HG03159 (cell line): ENCODE measurements around the gene PLCD3.

Experiments
- ATAC-seq: cut with Tn5 transposase; IDR thresholded peaks from one replicate; pipeline ENCODE4 v1.9.1; 2021; ENCODE audit warnings: mild to moderate bottlenecking, moderate library complexity; ENCODE audit not compliant: unreplicated experiment

The PLCD3 gene

GRCh38 chr17:45104907-45105624 lies 27.2 kb downstream of the PLCD3 start:
- ATAC-seq = no peak

DNA sequence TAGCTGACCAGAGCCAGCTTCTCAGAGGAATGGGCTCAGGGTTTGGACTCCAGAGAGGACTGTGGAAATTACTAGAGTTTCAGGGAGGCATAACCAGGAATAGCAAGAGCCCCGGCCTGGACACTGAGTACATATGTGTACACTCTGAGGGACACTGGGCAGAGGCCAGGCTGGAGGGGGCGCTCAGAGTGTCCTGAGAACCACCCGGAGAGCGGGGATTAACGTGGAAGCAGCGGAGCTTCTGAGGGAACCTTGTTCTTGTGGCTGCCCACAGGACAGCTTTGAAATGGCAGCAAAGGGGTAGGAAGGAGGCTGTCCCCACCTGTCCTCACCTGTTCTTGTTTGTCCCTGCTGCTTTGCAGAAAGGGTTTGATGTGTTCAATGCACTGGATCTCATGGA lies 27.8 kb downstream of the PLCD3 start:
- no peak for ATAC-seq

DNA sequence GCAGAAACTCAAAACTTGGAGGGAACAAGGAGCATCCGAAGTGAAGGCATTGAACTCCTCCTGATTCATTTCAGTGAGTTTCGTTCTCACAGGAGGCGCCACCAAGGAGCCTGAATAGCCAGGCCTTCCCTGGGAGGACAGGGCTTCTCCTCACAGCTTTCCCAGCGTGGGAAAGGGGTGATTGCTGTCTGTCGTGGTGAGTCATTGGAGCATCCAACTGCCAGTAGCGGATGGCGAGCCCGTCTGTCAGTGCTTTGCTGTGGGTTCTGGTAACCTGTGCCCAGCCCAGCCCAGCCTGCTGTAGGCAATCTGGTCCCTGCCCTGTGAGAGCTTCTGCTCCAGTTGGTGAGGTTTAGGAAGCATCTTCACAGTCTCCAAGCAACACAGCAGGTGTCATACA lies 28.3 kb downstream of the PLCD3 start:
- ATAC-seq = no peak

DNA sequence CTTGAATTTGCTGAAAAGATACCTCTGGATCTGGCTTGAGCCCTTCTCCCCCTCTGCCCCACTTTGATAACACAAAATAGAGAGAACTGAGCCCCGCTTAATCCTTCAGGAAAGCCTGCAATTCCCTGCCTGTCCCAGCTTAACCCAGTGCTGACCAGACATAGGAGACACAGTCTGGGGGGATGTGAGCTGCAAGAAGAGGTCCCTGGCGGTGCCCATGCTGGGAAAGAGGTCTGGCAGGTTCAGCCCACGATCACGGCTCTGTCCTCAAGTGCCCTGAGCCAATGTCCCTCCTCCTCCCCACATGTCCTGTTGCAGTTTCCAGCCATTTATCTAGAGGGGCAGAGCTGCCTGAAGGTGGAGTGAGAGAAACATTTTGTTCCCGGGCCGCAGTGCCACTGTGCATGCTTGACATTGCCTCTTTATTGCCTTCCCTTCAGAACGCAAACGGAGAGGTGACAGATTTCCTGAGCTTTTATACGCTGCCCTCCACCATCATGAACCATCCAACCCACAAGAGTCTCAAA lies 29.0 kb downstream of the PLCD3 start:
- no peak for ATAC-seq

DNA sequence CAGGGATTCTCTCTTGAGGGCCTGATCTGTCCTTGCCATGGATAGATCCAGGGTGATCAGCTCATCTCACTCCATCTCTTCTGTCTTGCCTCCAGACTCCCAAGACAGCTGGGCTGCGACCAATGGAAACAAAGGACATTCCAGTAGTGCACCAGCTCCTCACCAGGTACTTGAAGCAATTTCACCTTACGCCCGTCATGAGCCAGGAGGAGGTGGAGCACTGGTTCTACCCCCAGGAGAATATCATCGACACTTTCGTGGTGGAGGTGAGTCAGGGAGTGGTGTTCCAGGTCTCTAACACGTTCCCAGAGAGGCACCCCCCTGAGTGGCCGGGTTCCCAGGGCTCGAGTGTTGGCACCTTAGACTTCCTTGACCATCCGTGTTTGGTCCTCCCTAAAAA lies 29.5 kb downstream of the PLCD3 start:
- ATAC-seq = no peak

DNA sequence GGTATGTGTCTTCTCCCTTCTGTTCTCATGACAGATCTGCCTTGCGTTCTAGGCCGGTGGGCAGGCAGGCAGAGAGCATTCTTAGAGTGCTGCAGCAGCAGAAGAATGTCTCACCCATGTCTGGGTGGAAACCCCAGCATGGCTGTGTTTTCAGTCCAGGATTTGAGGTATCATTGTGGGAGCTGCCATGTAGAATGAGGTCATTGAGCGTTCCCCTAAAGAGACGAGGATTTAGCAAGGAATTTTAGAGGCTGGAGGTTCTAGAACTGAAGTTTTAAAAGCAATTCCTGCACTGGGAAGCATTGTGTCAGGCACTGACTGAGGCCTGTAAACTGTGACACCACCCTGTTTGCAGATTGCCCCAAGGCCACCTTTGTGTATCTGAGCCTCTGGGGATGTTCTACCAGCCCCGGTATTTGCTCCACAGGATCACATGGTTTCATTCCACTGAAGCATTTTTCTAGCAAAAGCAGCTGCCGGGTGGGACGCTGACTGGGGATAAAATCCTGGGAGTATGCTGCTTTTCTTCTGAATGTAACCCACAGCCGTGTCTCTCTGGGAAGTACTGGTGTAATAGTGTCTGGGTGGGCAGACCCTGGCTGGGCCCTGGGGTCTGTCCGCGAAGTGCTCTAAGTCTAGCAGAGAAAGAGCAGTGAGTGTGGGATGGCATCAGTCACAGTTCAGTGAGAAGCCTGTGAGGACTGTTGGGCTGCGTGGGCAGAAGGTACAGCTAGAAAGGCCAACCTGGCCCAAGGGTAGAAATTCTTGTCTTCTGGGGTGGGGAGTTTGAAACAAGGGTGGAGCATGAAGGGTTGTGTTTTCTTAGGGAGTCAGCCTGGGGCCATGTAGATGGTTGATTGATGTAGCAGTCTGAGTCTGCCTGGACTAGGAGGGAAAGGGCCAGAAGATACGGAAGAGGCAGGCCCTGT lies 30.2 kb downstream of the PLCD3 start:
- ATAC-seq = no peak

DNA sequence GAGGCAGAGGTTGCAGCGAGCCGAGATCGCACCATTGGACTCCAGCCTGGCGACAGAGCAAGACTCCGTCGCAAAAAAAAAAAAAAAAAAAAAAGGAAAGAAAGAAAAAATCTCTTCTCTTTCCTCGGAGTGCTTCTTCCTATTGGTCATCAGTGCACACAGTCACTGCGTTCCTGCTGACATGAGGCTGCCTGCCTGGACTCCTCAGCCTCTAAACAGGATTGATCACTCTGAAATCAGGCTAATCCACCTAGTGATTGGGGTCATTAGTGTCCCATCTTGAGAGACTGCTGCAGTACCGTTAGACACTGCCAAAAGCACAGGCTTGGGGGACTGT lies 30.8 kb downstream of the PLCD3 start:
- ATAC-seq = no peak

- no peak for ATAC-seq
Measured at GRCh38 chr17:45098869-45099616, 33.3 kb downstream of the PLCD3 start.

GRCh38 chr17:45098081-45098868 lies 34.0 kb downstream of the PLCD3 start:
- ATAC-seq = no peak

GRCh38 chr17:45096926-45097325 lies 35.4 kb downstream of the PLCD3 start:
- no peak for ATAC-seq

DNA sequence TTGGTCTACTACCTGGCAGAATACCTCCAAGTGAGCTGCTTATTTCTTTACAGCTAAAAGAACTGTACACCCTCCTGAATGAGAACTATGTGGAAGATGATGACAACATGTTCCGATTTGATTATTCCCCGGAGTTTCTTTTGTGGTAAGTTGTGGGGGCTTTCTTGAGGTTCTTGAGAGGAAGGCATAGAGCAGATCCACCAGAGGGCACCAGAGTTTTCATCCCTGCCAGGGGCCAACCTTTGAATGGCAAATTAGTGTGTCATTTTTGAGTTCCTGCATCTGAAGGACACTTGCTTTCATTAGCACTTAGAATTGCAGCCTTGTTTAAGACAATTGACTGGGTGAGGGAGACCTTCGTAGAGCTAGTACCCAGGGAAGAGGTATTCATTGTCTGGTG lies 36.2 kb downstream of the PLCD3 start:
- ATAC-seq = no peak

GRCh38 chr17:45093444-45094110 lies 38.7 kb downstream of the PLCD3 start:
- no peak for ATAC-seq

- no peak for ATAC-seq
Measured at GRCh38 chr17:45092911-45093430, 39.3 kb downstream of the PLCD3 start.

GRCh38 chr17:45091778-45092425 lies 40.4 kb downstream of the PLCD3 start:
- ATAC-seq = no peak

GRCh38 chr17:45090711-45091110 lies 41.6 kb downstream of the PLCD3 start:
- ATAC-seq = no peak

DNA sequence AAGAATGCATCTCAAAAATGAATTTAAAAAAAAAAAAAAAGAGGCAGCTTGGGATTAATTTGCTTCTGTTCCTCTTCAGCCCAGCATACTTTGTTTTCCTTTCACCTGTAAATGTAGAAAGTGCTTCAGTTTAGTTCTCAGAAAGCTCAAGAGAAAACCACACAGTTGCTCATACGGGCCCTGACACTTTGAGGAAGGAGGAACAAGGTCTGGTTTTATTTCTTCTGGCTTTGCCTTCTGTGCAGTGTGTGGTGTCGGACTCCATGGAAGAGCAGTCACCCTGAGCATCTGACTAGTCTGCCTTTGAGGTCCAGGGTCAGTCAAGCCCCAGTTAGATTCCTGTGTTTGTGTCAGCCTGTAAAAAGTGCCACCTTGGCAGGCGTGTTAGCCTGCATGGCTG lies 43.6 kb downstream of the PLCD3 start:
- ATAC-seq = no peak

GRCh38 chr17:45087978-45088377 lies 44.3 kb downstream of the PLCD3 start:
- no peak for ATAC-seq

DNA sequence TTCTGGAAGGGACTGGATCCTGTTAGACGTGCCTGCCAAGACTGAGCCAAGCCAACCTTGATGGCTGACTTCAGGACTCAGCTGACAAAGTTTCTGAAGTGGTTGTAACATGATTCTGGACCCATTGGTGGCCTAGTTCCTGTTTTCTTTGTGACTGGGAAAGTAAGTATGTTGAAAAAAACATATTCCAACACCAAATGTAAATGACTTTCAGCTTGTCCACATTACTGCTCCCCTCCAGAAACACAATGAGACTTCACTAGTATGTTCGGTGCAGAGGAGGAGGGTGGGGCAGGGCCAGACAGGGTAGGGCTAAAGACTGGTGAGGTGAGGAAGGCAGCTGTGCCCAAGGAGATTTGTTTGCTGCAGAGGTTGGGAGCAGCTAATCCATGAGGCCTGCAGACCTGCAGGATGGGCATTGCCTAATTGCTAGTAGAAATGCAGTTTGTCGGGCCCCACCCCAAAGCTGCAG lies 44.8 kb downstream of the PLCD3 start:
- ATAC-seq = no peak

- ATAC-seq = no peak
Measured at GRCh38 chr17:45086865-45087503, 45.3 kb downstream of the PLCD3 start.
